A673 (cell line): Measurements from ENCODE around the gene PRKCA. TPM values are rescaled to one million over a fixed set of nuclear protein-coding genes. Genes with fewer than 3 reads are reported as not detected.
"Not testable (repeated sequence)": the region's sequence is repeated elsewhere in the genome, so short reads cannot be mapped to it uniquely, and the experiment has no call there.

Experiments used
- BruUV-seq: library from RNA; stranded (reverse); fragments of 400-500 nt; replicated peaks from 2 replicates; lab custom pipeline; 2021; lab: Mats Ljungman, UMichigan
- CTCF ChIA-PET: fragments of 300-600 bp; sonication (Branson Sonifier 250); formaldehyde crosslinking; loops from one replicate; lab custom pipeline; 2022; ENCODE audit warnings: antibody characterized with exemption; lab: Charles Lee
- POLR2A ChIA-PET: fragments of 300-600 bp; sonication (Branson Sonifier 250); formaldehyde crosslinking; loops from one replicate; lab custom pipeline; 2022; ENCODE audit warnings: antibody characterized with exemption; ENCODE audit not compliant: low non-redundant PET; lab: Charles Lee
- DNase-seq: peaks from one replicate; pipeline ENCODE4 v3.0.0-alpha.2; 2015; ENCODE audit warnings: low spot score
- H3K27ac ChIP-seq: fragments of 200-600 bp; sonication (generic); 2 replicates; pipeline ENCODE4 v1.5.1; 2016; ENCODE audit warnings: mixed run types, low read depth, mild to moderate bottlenecking, mixed read lengths, antibody characterized with exemption, low read length; ENCODE audit not compliant: poor library complexity, severe bottlenecking
- H3K27me3 ChIP-seq: fragments of 200-600 bp; sonication (generic); replicated peaks from 2 replicates; pipeline ENCODE4 v1.6.1; 2017; ENCODE audit warnings: mixed run types, low read depth, mild to moderate bottlenecking, mixed read lengths, antibody characterized with exemption, low read length; ENCODE audit not compliant: insufficient read depth, poor library complexity
- H3K36me3 ChIP-seq: fragments of 200-600 bp; sonication (generic); 2 replicates; pipeline ENCODE4 v1.6.1; 2016; ENCODE audit warnings: mixed run types, mild to moderate bottlenecking, mixed read lengths, antibody characterized with exemption, low read length; ENCODE audit not compliant: insufficient read depth, poor library complexity, severe bottlenecking
- H3K4me1 ChIP-seq: fragments of 200-600 bp; sonication (generic); 2 replicates; pipeline ENCODE4 v1.6.1; 2017; ENCODE audit warnings: mixed run types, mild to moderate bottlenecking, mixed read lengths, antibody characterized with exemption, low read length; ENCODE audit not compliant: insufficient read depth, poor library complexity, severe bottlenecking
- H3K4me3 ChIP-seq: fragments of 200-600 bp; sonication (generic); 2 replicates; pipeline ENCODE4 v1.5.1; 2016; ENCODE audit warnings: low read depth, mixed run types, mild to moderate bottlenecking, mixed read lengths, low read length; ENCODE audit not compliant: poor library complexity, severe bottlenecking
- H3K9me3 ChIP-seq: fragments of 200-600 bp; sonication (generic); 2 replicates; pipeline ENCODE4 v1.6.1; 2016; ENCODE audit warnings: mixed run types, low read depth, mild to moderate bottlenecking, mixed read lengths, antibody characterized with exemption, low read length; ENCODE audit not compliant: poor library complexity, severe bottlenecking
- EZH2 ChIP-seq: fragments of 200-600 bp; sonication (generic); IDR thresholded peaks from 2 replicates; pipeline ENCODE4 v1.6.1; 2017; ENCODE audit warnings: borderline replicate concordance, low read depth, mild to moderate bottlenecking, mixed read lengths, antibody characterized with exemption, low read length; ENCODE audit not compliant: poor library complexity, severe bottlenecking
- intact Hi-C: fragments of 100-400 bp; cut with micrococcal nuclease; formaldehyde crosslinking; loops from one replicate; pipeline ENCODE4 v1.10.0; 2022; ENCODE audit not compliant: unreplicated experiment
- total RNA-seq: library from RNA; stranded (reverse); gene quantifications from 2 replicates; pipeline ENCODE4 v1.2.3, GENCODE V29; 2021
- TF ChIP-seq, protein P1 (sequence below): fragments of 300-800, 200-600 bp; sonication (generic); conservative IDR thresholded peaks from 2 replicates; pipeline ENCODE4 v1.5.1; 2017; ENCODE audit warnings: low read depth, mild to moderate bottlenecking, antibody characterized with exemption, low read length, moderate library complexity, mixed read lengths

The PRKCA gene
- total RNA-seq, 1 experiment from 2014 or later = 16.3 TPM

DNA sequence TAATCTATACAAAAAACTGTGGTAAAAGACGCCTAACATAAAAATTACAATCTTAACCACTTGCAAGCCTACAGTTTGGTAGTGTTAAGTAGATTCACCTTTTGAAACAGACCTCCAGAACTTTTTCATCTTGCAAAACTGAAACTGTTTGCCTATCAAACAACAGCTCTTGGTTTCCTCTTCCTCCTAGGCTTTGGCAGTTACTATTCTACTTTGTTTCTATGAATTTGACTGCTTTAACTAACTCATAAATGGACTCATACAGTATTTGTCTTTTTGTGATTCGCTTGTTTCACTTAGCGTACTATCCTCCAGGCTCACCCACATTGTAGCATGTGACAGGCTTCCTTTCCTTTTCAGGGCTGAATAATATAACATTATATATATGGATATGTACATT, 97.0 kb downstream of the PRKCA start:
- Histone ChIP-seq H3K27me3 (no peaks in the 10 kb centered on the region), H3K27ac (no peak overlapping the region), H3K4me1 (peaks cover 11% of the 10 kb centered on the region), H3K36me3 (no peaks in the 10 kb centered on the region), H3K4me3 (no peak overlapping the region), H3K9me3 (no peaks in the 10 kb centered on the region)
- intact Hi-C loops = no loop called here
- no peak for DNase-seq
- TF ChIP-seq, protein P1, sequence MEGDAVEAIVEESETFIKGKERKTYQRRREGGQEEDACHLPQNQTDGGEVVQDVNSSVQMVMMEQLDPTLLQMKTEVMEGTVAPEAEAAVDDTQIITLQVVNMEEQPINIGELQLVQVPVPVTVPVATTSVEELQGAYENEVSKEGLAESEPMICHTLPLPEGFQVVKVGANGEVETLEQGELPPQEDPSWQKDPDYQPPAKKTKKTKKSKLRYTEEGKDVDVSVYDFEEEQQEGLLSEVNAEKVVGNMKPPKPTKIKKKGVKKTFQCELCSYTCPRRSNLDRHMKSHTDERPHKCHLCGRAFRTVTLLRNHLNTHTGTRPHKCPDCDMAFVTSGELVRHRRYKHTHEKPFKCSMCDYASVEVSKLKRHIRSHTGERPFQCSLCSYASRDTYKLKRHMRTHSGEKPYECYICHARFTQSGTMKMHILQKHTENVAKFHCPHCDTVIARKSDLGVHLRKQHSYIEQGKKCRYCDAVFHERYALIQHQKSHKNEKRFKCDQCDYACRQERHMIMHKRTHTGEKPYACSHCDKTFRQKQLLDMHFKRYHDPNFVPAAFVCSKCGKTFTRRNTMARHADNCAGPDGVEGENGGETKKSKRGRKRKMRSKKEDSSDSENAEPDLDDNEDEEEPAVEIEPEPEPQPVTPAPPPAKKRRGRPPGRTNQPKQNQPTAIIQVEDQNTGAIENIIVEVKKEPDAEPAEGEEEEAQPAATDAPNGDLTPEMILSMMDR = no peak
- BruUV-seq = no TSS peak
- ChIA-PET POLR2A (no interaction called here), CTCF (no interaction called here)

DNA sequence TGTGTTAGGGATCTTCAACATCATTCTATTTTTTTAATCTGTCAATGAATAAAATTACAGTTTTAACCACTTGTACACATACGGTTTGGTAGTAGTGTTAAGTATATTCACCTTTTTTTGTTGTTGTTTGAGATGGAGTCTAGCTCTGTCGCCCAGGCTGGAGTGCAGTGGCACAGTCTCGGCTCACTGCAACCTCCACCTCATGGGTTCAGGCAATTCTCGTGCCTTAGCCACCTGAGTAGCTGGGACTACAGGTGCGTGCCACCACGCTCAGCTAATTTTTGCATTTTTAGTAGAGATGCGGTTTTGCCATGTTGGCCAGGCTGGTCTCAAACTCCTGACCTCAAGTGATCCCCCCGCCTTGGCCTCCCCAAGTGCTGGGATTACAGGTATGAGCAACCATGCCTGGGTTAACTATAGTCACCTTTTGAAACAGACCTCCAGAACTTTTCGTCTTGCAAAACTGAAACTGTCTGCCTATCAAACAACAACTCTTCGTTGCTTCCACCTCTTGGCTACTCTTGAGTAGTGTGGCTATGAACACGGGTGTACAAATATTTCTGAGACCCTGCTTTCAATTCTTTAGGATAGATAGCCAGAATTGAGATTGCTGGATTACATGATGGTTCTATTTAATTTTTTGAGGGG, 97.8 kb downstream of the PRKCA start:
- BruUV-seq, H3K36me3 ChIP-seq, CTCF ChIA-PET, H3K27me3 ChIP-seq, H3K27ac ChIP-seq, intact Hi-C loops, H3K9me3 ChIP-seq, H3K4me3 ChIP-seq, DNase-seq: not testable (repeated sequence)
- POLR2A ChIA-PET = interaction anchor here (0.6 kb wide), 1 partner anchor 12 kb away, joined by 3 read pairs; no protein-coding TSS in a partner anchor
- peaks cover 14% of the 10 kb centered on the region for H3K4me1 ChIP-seq

DNA sequence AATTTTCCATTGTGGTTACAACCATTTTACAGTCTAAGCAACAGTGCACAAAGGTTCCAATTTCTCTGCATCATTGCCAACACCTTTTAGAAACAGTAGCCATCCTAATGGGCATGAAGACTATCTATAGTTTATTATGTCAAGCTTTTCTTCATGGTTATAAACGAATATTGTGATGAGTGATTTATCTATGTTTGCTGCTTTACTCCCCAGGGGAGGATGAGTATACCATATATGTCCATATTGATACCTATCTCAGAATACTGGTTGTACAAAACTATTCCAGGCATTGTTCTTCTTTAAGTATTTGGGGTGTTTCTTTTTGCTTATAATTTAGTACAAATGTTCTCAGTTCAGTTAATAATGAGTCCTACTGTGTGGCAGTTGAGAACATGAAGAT, 98.3 kb downstream of the PRKCA start:
- BruUV-seq = no TSS peak
- ChIA-PET CTCF (no interaction called here), POLR2A (no interaction called here)
- Histone ChIP-seq H3K27me3 (no peaks in the 10 kb centered on the region), H3K27ac (no peak overlapping the region), H3K4me1 (peaks cover 19% of the 10 kb centered on the region), H3K36me3 (no peaks in the 10 kb centered on the region), H3K4me3 (no peak overlapping the region), H3K9me3 (no peaks in the 10 kb centered on the region)
- DNase-seq = no peak
- TF ChIP-seq EZH2 = no peak
- TF ChIP-seq, protein P1 = no peak
- intact Hi-C loops = no loop called here

DNA sequence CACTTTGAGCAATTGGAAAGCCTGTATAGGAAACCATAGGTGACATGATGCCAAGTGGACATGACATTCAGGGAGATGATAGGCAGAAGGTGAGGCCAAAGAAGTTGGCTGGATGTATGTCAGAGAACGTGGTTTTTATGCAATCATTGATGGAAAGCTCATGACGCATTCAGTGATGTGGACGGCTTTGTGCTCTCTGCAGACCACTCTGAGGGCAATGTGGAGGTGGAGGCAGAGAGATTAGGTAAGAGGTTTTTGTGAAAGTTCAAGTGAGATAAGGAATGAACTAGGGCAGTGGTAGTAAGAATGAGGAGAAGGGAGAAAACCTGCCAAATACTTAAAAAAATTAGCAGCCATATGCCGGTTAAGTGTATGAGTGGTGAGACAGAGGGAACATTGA, 99.0 kb downstream of the PRKCA start:
- no peaks in the 10 kb centered on the region for H3K9me3 ChIP-seq
- DNase-seq = no peak
- no peak overlapping the region for H3K4me3 ChIP-seq
- H3K27me3 ChIP-seq = no peaks in the 10 kb centered on the region
- CTCF ChIA-PET = no interaction called here
- H3K27ac ChIP-seq = no peak overlapping the region
- POLR2A ChIA-PET = no interaction called here
- intact Hi-C loops = no loop called here
- H3K4me1 ChIP-seq = peaks cover 26% of the 10 kb centered on the region
- no peaks in the 10 kb centered on the region for H3K36me3 ChIP-seq
- no TSS peak for BruUV-seq
- TF ChIP-seq EZH2 = no peak
- TF ChIP-seq, protein P1 = no peak
